Upper lobe of left lung (tissue), 4 donors: ENCODE measurements around the gene CBX2.

Source experiments
- EP300 ChIP-seq, 4 donors: sonication (generic); formaldehyde crosslinking; IDR thresholded peaks; one replicate each; pipeline ENCODE4 v1.5.1; 2017; ENCODE audit warnings: antibody characterized with exemption in 4 of 4, control low read depth in 2 of 4
- POLR2A ChIP-seq, 4 donors: fragments of 450-650 bp; IDR thresholded peaks; one replicate each; pipeline ENCODE4 v1.5.1; 2016 to 2017; ENCODE audit warnings: antibody characterized with exemption in 4 of 4, mild to moderate bottlenecking in 2 of 4
- POLR2AphosphoS5 ChIP-seq, 2 donors: sonication (generic); formaldehyde crosslinking; IDR thresholded peaks; one replicate each; pipeline ENCODE4 v1.5.1; 2017; ENCODE audit warnings: antibody characterized with exemption in 2 of 2
- TF ChIP-seq, protein P1 (sequence below), 6 experiments: fragments of 450-650 bp in 4 of 6; fragments of 200-600 bp in 2 of 6; sonication (generic) in 2 of 6; IDR thresholded peaks; one replicate each; pipeline ENCODE4 v1.5.1; 2016 to 2019; ENCODE audit warnings: antibody characterized with exemption in 6 of 6

DNA sequence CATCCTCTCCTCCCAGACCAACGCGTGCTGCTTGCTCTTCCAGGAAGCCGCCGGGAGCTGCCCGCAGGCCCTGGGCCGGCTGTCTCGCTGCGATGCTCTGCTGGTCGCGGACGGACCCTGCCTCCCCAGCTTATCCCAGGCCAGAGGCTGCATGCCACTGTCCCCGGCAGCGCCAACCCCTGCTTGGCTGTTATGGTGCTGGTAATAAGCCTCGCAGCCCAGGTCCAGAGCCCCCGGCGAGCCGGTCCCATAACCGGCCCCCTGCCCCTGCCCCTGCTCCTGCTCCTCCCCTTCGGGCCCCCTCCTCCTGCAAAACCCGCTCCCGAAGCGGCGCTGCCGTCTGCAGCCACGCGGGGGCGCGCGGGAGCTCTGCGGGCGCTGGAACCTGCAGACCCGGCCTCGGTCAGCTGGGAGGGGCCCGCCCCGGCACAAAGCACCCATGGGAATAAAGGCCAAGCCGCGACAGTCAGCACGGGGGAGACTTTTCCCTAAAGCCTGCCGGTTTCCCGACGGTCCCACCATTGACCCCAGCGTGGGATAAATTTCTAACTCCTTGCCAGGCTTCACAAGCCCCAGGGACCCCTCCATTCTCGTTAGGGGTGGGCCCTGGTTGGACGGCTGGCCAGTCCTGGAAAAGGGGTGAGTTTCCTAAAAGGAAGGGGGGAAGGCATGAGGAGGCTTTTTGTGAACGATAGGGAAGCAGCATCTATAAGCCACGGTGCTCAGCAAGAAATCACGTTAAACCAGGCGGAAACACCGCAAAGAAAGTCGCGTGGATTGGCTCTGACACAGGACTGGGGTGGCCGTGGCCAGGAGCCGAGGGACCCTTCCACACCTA lies 36.0 kb upstream of the CBX2 start:
- TF ChIP-seq, protein P1, sequence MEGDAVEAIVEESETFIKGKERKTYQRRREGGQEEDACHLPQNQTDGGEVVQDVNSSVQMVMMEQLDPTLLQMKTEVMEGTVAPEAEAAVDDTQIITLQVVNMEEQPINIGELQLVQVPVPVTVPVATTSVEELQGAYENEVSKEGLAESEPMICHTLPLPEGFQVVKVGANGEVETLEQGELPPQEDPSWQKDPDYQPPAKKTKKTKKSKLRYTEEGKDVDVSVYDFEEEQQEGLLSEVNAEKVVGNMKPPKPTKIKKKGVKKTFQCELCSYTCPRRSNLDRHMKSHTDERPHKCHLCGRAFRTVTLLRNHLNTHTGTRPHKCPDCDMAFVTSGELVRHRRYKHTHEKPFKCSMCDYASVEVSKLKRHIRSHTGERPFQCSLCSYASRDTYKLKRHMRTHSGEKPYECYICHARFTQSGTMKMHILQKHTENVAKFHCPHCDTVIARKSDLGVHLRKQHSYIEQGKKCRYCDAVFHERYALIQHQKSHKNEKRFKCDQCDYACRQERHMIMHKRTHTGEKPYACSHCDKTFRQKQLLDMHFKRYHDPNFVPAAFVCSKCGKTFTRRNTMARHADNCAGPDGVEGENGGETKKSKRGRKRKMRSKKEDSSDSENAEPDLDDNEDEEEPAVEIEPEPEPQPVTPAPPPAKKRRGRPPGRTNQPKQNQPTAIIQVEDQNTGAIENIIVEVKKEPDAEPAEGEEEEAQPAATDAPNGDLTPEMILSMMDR (IDR thresholded peaks at IDR 0.05), result peak; percentile 80 to 95 (median 86)
- TF ChIP-seq POLR2A (IDR thresholded peaks at IDR 0.05) (no peak), EP300 (IDR thresholded peaks at IDR 0.05) (no peak), POLR2AphosphoS5 (IDR thresholded peaks at IDR 0.05) (no peak)
